ENCODE data around the gene SBK2.

SBK2 gene

DNA sequence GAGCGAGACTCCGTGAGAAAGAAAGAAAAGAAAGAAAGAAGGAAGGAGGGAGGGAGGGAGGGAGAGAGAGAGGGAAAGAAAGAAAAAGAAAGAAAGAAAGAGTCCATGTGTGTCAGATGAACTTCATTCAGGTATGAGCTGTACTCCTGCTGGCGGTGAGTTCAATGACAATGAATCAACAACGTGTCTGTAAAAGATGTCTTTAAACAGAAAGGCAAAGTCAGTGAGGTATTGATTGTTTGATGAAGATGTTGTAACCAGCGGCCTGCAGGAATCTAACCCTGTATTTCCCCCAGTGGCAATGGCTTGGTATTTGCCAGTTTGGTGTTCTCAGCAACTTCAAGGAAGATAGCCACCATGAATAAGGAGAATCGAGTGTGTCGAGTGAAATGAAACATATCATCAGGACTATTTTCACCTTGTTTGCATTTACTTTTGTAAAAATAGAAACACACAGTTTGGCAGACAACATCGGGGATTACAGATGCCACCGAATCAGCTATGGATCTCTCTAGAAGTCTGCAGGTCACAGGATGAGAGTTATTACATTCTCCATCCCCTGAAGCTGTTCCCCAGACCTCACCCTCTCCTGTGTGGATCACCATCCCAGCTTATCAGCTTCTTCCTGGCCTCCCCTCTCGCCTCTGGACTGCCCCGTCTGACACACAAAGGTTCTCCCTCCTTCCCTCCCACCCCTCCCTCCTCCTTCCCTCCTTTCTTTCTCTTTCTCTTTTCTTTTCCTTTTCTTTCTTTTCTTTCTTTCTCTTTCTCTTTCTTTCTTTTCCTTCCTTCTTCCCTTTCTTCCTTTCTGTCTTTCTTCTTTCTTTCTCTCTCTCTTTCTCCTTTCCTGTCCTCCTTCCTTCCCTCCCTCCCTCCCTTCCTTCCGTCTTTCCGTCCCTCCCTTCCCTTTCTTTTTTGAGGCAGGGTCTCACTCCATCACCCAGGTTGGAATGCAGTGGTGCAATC, 16.6 kb upstream of the SBK2 start:
- no peak for DNase-seq

DNA sequence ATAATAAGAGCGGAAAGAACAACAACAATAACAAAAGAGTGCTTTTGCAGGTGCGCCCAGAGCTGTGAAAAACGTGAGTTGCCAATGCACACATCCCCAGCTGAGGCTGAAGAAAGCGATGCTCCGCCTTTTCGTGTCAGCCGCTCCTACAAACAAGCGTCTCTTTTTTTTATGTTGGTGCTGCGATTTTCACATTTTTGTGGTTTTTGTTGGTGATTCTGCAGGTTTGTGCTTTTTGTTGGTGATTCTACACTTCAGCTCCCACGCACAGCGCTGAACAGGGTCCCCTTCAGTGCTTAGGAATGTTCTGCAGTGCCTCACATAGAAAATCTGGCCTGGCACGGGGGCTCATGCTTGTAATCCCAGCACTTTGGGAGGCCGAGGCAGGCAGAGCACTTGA, 15.7 kb upstream of the SBK2 start:
- DNase-seq: no peak

- DNase-seq: no peak
Observed at GRCh38 chr19:55552206-55552605, 15.3 kb upstream of the SBK2 start.

- DNase-seq: no peak
Observed at GRCh38 chr19:55550321-55550650, 13.4 kb upstream of the SBK2 start.

- DNase-seq: no peak
Observed at GRCh38 chr19:55549500-55550320, 12.8 kb upstream of the SBK2 start.

- DNase-seq: peak; percentile 82
Observed at GRCh38 chr19:55546822-55547614, 10.1 kb upstream of the SBK2 start.

DNA sequence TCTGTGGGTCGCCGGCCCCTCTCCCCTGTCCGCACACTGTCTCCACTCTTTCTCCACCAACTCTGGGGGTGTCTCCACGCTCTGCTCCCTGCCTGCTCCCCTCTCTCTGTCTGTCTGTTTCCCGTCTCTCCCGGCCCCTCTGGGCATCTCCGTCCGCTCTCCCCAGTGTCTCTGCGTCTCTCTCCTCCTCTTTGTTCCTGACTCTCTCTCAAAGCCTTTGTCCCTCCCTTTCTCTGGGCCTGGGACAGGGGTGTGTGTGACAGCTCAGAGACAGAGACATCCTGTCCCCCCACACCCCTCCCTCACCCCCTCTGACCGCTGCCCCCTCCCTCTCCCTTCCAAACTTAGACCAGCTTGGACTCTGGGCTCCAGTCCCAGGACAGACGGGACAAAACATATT, 9.1 kb upstream of the SBK2 start:
- DNase-seq: no peak

- no peak for DNase-seq
Observed at GRCh38 chr19:55545443-55545842, 8.5 kb upstream of the SBK2 start, which contains the start of gene SBK3. Gene SBK3, minus strand, starts transcription at chr19:55545543. Its CDS starts 0 bp downstream, at chr19:55545543.

- no peak for DNase-seq
Observed at GRCh38 chr19:55544776-55545439, 8.0 kb upstream of the SBK2 start.

- no peak for DNase-seq
Observed at GRCh38 chr19:55544014-55544413, 7.1 kb upstream of the SBK2 start.

GRCh38 chr19:55543567-55543966, 6.6 kb upstream of the SBK2 start:
- no peak for DNase-seq

DNA sequence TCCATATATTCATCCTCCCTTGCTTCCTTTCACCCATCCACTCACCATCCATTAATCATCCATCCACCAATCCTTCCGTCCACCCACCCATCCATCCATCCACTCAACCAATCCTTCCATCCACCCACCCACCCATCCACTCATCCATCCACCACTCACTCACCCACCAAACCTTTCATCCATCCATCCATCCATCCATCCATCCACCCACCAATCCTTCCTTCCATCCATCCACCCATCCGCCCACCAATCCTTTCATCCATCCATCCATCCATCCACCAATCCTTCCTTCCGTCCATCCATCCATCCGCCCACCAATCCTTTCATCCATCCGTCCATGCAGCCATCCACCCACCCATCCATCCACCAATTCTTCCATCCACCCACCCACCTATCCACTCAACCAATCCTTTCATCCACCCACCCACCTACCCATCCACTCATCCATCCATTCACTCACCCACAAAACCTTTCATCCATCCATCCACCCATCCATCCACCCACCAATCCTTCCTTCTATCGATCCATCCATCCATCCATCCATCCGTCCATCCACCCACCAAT, 5.4 kb upstream of the SBK2 start:
- no peak for DNase-seq

DNA sequence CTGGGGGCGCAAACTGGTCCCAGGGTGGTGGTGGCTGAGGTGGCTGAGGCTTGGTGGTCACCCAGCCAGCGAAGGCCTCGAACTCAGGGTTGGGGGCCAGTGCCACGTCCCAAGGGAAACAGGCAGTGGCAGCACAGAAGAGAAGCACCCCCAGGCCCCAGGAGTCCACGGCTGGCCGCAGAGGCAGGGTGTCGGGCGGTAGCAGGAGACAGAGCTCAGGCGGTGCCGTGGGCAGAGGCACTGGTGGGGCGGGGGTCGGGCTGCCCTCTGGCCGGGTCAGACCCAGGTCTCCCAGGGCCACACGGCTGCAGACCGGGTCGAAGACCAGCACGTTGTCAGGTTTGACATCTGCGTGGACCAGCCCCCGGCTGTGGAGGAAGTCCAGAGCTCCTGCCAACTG, 4.2 kb upstream of the SBK2 start:
- no peak for DNase-seq

DNA sequence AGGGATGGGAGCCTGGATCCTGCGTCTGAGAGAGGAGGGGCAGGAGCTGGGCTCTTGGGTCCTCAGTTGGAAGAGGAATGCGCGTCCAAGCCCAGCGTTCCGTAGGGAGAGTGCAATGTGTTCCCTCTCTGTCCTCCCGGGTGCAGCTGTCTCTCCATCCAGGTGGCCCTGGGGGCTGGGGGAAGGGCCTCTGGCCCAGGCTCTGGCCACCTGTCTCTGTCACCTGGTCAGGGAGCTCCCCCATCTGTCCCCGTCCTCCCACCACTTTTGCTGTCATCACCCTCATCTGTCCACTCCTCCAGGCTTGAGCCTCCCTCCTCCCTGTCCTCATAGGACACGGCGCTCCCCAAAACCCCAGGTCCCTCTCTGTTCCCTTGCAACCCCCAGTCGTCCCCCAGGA, 3.7 kb upstream of the SBK2 start:
- DNase-seq: no peak

DNA sequence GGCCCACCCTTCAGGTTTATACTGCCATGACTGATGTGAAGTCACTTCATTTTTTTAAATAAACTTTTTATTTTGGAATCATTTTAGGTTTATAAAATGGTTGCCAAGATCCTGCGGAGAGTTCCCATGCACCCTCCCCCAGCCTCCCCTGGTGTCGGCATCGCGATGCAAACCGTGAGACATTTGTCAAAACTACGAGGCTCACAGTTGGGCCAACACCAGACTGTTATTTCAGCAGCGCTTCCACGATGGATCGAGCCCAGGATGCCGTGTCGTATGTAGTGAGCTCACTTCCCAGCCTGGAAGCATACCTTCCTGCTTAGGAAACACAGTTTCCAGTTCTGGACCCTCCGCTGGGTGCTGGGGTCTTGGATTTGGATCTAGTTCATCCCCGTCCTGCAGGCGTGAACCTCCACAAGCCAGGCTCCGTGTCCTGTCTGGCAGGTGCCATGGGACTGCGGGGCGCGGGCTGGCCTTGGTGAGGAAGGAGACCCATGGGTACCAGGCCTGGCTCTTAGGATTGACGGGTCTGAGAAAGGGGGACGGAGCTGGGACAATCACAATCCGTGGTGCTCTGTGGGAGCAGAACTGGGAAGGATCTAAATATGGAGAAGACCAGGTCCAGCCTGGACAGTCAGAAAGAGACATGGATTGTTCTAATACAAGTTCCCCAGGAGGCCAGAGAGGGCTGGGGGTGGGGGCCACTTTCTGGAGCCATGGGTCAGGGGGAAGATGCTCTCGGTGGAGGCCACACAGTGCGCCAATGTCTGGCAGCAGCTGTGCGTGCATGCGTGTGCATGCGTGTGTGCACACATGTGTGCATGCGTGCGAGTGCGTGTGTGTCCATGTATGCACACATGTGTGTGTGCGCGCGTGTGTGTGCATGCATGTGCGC, 2.4 kb upstream of the SBK2 start:
- DNase-seq: no peak

DNA sequence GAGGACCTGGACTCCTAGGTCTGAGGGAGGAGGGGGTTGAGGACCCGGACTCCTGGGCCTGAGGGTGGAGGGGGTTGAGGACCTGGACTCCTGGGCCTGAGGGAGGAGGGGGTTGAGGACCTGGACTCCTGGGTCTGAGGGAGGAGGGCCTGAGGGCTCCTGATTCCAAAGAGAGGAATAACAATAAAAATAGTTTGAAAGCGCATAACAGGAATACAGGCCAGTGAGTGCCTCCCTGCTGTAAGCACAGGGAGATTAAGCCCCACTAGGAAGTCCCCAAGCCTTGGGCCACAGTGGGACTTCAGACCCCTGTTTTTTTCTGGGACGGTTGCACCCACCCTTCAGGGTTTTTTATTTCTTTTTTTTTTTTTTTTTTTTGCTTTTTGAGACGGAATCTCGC, 1.2 kb upstream of the SBK2 start:
- no peak for DNase-seq

DNA sequence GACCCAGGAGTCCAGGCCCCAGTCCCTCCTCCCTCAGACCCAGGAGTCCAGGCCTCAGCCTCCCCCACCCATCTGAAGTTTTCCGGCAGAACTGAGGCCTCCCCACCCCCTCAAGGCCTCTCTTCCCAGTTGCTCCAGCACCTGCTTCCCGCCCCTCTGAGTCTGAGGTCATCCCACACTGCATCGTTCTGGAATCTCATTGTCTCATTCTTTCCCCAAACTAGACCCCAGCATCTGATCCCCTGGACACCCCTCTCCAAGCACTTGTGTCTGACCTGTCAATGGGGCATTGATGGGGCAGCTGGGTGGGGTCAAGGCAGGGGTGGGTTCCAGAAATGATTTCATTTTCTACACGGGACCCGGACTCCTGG, 793 bp upstream of the SBK2 start:
- DNase-seq: no peak

GRCh38 chr19:55536366-55536765, 567 bp downstream of the SBK2 start:
- DNase-seq: no peak

- no peak for DNase-seq
Observed at GRCh38 chr19:55535965-55536350, 975 bp downstream of the SBK2 start.

GRCh38 chr19:55535173-55535964, 1.6 kb downstream of the SBK2 start:
- peak; percentile 47 for DNase-seq
